ENCODE measurements around the gene ENTREP1. TPM values are rescaled to one million over a fixed set of nuclear protein-coding genes. Genes with fewer than 3 reads are reported as not detected.
"Not testable (repeated sequence)": the region's sequence is repeated elsewhere in the genome, so short reads cannot be mapped to it uniquely, and the experiment has no call there.

Gene ENTREP1
- total RNA-seq, 4 donors from 2014 or later: 11.3 to 29.3 (median 21.3) TPM

DNA sequence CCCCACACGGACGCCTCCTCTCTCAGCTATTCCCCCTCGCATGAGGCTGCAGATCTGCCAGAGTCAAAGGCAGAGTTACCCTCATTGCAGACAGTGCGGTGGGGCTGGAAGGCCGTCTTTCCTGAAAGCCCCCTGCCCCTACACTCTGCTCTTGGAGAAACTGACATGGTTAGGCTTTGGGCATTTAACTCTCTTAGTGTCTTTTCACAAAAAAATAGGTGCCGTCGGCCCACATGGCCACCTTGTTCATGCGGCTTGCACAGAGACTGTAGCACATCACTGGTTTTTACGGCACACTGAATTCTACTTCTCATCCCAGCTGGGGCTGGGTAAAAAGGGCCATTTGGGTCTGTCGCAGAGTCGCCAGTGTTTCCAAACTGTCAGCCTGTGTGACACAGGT lies 107.6 kb downstream of the ENTREP1 start:
- H3K27me3 ChIP-seq: no peaks in the 10 kb centered on the region
- ATAC-seq: no peak
- H3K27ac ChIP-seq: no peak overlapping the region
- WGBS, 2 donors (ENCODE audit: low coverage in 1 of 2): 84 to 96% methylated on average over 8 to 9 of the region's 11 CpGs
- no peak for TF ChIP-seq EP300 (IDR thresholded peaks at IDR 0.05)
- TF ChIP-seq POLR2AphosphoS5 (IDR thresholded peaks at IDR 0.05): no peak
- TF ChIP-seq POLR2A (IDR thresholded peaks at IDR 0.05): no peak
- TF ChIP-seq, protein P1, sequence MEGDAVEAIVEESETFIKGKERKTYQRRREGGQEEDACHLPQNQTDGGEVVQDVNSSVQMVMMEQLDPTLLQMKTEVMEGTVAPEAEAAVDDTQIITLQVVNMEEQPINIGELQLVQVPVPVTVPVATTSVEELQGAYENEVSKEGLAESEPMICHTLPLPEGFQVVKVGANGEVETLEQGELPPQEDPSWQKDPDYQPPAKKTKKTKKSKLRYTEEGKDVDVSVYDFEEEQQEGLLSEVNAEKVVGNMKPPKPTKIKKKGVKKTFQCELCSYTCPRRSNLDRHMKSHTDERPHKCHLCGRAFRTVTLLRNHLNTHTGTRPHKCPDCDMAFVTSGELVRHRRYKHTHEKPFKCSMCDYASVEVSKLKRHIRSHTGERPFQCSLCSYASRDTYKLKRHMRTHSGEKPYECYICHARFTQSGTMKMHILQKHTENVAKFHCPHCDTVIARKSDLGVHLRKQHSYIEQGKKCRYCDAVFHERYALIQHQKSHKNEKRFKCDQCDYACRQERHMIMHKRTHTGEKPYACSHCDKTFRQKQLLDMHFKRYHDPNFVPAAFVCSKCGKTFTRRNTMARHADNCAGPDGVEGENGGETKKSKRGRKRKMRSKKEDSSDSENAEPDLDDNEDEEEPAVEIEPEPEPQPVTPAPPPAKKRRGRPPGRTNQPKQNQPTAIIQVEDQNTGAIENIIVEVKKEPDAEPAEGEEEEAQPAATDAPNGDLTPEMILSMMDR (IDR thresholded peaks at IDR 0.05): no peak
- H3K4me3 ChIP-seq: no peak overlapping the region
- peaks cover 0 to 9% of the 10 kb centered on the region in 2 donors for H3K36me3 ChIP-seq
- no peaks in the 10 kb centered on the region for H3K4me1 ChIP-seq
- H3K9me3 ChIP-seq: no peaks in the 10 kb centered on the region

DNA sequence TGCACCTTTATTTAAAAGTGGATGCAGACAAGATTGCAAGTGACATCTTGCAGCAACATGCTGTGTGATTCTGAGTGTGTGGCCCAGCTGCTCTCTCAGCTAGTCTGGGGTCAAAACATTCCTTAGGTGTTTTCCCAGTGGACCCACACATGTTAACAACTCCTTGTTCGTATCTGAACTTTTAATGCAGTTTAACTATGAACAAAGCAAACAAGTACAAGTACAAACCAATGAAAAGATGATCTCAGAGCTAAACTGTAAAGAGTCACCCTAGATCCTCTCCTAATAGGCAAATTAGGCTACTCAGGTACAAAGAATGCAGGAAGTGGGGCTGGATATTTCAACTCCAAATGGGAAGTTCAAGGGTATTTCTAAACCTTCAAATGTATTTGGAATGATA lies 108.4 kb downstream of the ENTREP1 start:
- no peaks in the 10 kb centered on the region for H3K9me3 ChIP-seq
- H3K36me3 ChIP-seq: peaks cover 0 to 9% of the 10 kb centered on the region in 2 donors
- H3K4me1 ChIP-seq: no peaks in the 10 kb centered on the region
- 29 to 33% methylated on average over 1 of the region's 1 CpG for WGBS, 2 donors (ENCODE audit: low coverage in 1 of 2)
- H3K27ac ChIP-seq: no peak overlapping the region
- TF ChIP-seq POLR2AphosphoS5 (IDR thresholded peaks at IDR 0.05) (no peak), EP300 (IDR thresholded peaks at IDR 0.05) (no peak), POLR2A (IDR thresholded peaks at IDR 0.05) (no peak)
- TF ChIP-seq, protein P1 (IDR thresholded peaks at IDR 0.05): no peak
- no peak overlapping the region for H3K4me3 ChIP-seq
- ATAC-seq: no peak
- no peaks in the 10 kb centered on the region for H3K27me3 ChIP-seq

DNA sequence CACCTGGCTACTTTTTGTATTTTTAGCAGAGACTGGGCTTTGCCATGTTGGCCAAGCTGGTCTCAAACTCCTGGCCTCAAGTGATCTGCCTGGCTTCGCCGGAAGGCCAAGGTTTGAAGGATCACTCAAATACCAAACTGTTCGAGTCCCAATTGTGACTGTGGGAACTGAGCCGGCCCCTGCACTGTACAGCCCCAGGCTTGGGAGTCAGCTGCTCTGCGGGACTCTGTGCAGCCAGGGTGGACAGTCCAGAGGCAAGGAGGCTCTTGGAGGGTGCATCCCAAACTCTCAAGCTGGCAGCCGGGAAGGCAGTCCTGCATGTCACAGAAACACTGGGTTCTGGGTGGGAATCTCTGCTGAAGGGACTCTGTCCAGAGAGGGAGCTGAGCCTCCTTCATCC lies 109.0 kb downstream of the ENTREP1 start:
- no peak for ATAC-seq
- Histone ChIP-seq H3K4me1 (no peaks in the 10 kb centered on the region), H3K4me3 (no peak overlapping the region), H3K9me3 (no peaks in the 10 kb centered on the region), H3K27me3 (no peaks in the 10 kb centered on the region), H3K36me3 (peaks cover 0 to 9% of the 10 kb centered on the region in 2 donors), H3K27ac (no peak overlapping the region)
- TF ChIP-seq POLR2A (IDR thresholded peaks at IDR 0.05): no peak
- no peak for TF ChIP-seq EP300 (IDR thresholded peaks at IDR 0.05)
- TF ChIP-seq, protein P1 (IDR thresholded peaks at IDR 0.05): no peak
- TF ChIP-seq POLR2AphosphoS5 (IDR thresholded peaks at IDR 0.05): no peak
- 67% methylated on average over 3 of the region's 6 CpGs; no CpG with 5 or more reads in 1 of the 2 donors for WGBS, 2 donors (ENCODE audit: low coverage in 1 of 2)

DNA sequence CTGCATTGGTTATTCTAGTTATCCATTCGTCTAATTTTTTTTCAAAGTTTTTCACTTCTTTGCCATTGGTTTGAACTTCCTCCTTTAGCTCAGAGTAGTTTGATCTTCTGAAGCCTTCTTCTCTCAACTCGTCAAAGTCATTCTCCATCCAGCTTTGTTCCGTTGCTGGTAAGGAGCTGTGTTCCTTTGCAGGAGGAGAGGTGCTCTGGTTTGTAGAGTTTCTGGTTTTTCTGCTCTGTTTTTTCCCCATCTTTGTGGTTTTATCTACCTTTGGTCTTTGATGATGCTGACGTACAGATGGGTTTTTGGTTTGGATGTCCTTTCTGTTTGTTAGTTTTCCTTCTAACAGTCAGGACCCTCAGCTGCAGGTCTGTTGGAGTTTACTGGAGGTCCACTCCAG lies 114.6 kb downstream of the ENTREP1 start:
- not testable (repeated sequence) for H3K27me3 ChIP-seq, ATAC-seq, H3K4me3 ChIP-seq, H3K27ac ChIP-seq, H3K4me1 ChIP-seq, H3K9me3 ChIP-seq
- 93% methylated on average over 4 of the region's 4 CpGs; no CpG with 5 or more reads in 1 of the 2 donors for WGBS, 2 donors (ENCODE audit: low coverage in 1 of 2)
- H3K36me3 ChIP-seq: peaks cover 0 to 22% of the 10 kb centered on the region in 2 donors

DNA sequence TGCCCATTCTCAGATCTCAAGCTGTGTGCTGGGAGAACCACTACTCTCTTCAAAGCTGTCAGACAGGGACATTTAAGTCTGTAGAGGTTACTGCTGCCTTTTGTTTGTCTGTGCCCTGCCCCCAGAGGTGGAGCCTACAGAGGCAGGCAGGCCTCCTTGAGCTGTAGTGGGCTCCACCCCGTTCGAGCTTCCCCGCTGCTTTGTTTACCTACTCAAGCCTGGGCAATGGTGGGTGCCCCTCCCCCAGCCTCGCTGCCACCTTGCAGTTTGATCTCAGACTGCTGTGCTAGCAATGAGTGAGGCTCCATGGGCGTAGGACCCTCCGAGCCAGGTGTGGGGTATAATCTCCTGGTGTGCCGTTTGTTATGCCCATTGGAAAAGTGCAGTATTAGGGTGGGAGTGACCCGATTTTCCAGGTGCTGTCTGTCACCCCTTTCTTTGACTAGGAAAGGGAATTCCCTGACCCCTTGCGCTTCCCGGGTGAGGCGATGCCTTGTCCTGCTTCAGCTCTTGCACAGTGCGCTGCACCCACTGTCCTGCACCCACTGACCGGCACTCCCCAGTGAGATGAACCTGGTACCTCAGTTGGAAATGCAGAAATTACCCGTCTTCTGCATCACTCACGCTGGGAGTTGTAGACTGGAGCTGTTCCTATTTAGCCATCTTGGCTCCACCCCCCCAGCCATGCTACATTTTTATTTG lies 115.4 kb downstream of the ENTREP1 start:
- H3K27ac ChIP-seq: not testable (repeated sequence)

More for the DNA sequence above, 115.4 kb downstream of the ENTREP1 start:
- H3K9me3 ChIP-seq, H3K4me1 ChIP-seq, H3K27me3 ChIP-seq, H3K4me3 ChIP-seq, ATAC-seq: not testable (repeated sequence)
- 95% methylated on average over 6 of the region's 15 CpGs; no CpG with 5 or more reads in 1 of the 2 donors for WGBS, 2 donors (ENCODE audit: low coverage in 1 of 2)
- H3K36me3 ChIP-seq: peaks cover 0 to 22% of the 10 kb centered on the region in 2 donors

Other genes starting within 250 kb of the ENTREP1 start
- gene TJP2, start 150.9 kb upstream of the ENTREP1 start, total RNA-seq: 100 to 1,000 TPM in 2 of 4 donors, 10 to 100 TPM in 2; 39.3 to 147 (median 104) TPM